HCT116 (cell line): ENCODE results near the gene YPEL3. TPM values are rescaled to one million over a fixed set of nuclear protein-coding genes. Genes with fewer than 3 reads are reported as not detected.
A peak's percentile ranks its signal among the peaks of the same experiment; 100 is the strongest.

Experiments used
- ATAC-seq: fragments of 200-7000 bp; cut with Tn5 transposase; 2 replicates; pipeline ENCODE4 v1.9.1; 2020; ENCODE audit warnings: mild to moderate bottlenecking, moderate library complexity
- BruUV-seq: library from RNA; stranded (reverse); fragments of 400-500 nt; replicated peaks from 2 replicates; lab custom pipeline; 2021; lab: Mats Ljungman, UMichigan
- CTCF ChIA-PET: fragments of 300-600 bp; sonication (Branson Sonifier 250); formaldehyde crosslinking; loops from one replicate; lab custom pipeline; 2021; ENCODE audit warnings: antibody characterized with exemption; lab: Charles Lee
- POLR2A ChIA-PET: fragments of 300-600, 350-600 bp; sonication (Branson Sonifier 250); formaldehyde crosslinking; loops from one replicate; lab custom pipeline; 2021; ENCODE audit warnings: antibody characterized with exemption; lab: Charles Lee
- RAD21 ChIA-PET, 2 experiments: fragments of 300-600 bp; sonication (Branson Sonifier 250); formaldehyde crosslinking; loops; one replicate each; lab custom pipeline; 2023; ENCODE audit warnings: low total read pairs in 2 of 2; ENCODE audit not compliant: uncharacterized antibody in 2 of 2, unreplicated experiment in 2 of 2, low non-redundant PET in 1 of 2; lab: Charles Lee
- DNase-seq: peaks from one replicate; pipeline ENCODE4 v3.0.0-alpha.2; 2010; ENCODE audit warnings: low read depth, low spot score
- H2AFZ ChIP-seq: fragments of 200-600 bp; shearing (Covaris generic), sonication (generic); 2 replicates; pipeline ENCODE4 v1.6.1; 2017; ENCODE audit warnings: low read depth, mixed run types, mixed read lengths, antibody characterized with exemption, low read length; ENCODE audit not compliant: poor library complexity, severe bottlenecking
- H3K27ac ChIP-seq: 2 replicates; pipeline ENCODE4 v1.5.1; 2012; ENCODE audit warnings: low read depth, low read length
- H3K27me3 ChIP-seq: fragments of 200-600 bp; sonication (generic); 2 replicates; pipeline ENCODE4 v1.6.1; 2016; ENCODE audit warnings: mixed run types, low read length, mixed read lengths; ENCODE audit not compliant: insufficient read depth
- H3K36me3 ChIP-seq, 2 experiments: fragments of 200-500 bp in 1 of 2; fragments of 200-600 bp in 1 of 2; sonication (Bioruptor generic) in 1 of 2; sonication (generic) in 1 of 2; 2 replicates each; pipeline versions ENCODE4 v1.5.1 to v1.6.1; 2014 to 2016; ENCODE audit warnings: low read length in 2 of 2, inconsistent platforms in 1 of 2, mixed read lengths in 1 of 2, mixed run types in 1 of 2; ENCODE audit not compliant: insufficient read depth in 2 of 2, control insufficient read depth in 1 of 2
- H3K4me1 ChIP-seq, 2 experiments: fragments of 200-600 bp in 1 of 2; sonication (generic) in 1 of 2; 2 replicates each; pipeline versions ENCODE4 v1.5.1 to v1.6.1; 2012 to 2017; ENCODE audit warnings: low read length in 2 of 2, inconsistent platforms in 1 of 2, mild to moderate bottlenecking in 1 of 2, mixed read lengths in 1 of 2, mixed run types in 1 of 2, moderate library complexity in 1 of 2; ENCODE audit not compliant: insufficient read depth in 2 of 2, control insufficient read depth in 1 of 2
- H3K4me2 ChIP-seq: fragments of 200-600 bp; sonication (generic); 2 replicates; pipeline ENCODE4 v1.6.1; 2017; ENCODE audit warnings: mixed run types, low read length, mixed read lengths
- H3K4me3 ChIP-seq, 2 experiments: fragments of 200-600 bp in 1 of 2; sonication (generic) in 1 of 2; replicated peaks in 1 of 2; 2 replicates each; pipeline ENCODE4 v1.5.1; 2011 to 2016; ENCODE audit warnings: low read length in 2 of 2, control low read depth in 1 of 2, low read depth in 1 of 2, mild to moderate bottlenecking in 1 of 2, mixed read lengths in 1 of 2, mixed run types in 1 of 2
- H3K79me2 ChIP-seq: fragments of 200-600 bp; sonication (generic); 2 replicates; pipeline ENCODE4 v1.6.1; 2017; ENCODE audit warnings: mild to moderate bottlenecking, mixed run types, low read length, moderate library complexity, mixed read lengths; ENCODE audit not compliant: insufficient read depth
- H3K9ac ChIP-seq: fragments of 200-600 bp; sonication (generic); 2 replicates; pipeline ENCODE4 v1.6.1; 2016; ENCODE audit warnings: low read length, mixed read lengths
- H3K9me2 ChIP-seq: fragments of 200-600 bp; sonication (generic), shearing (Covaris generic); 2 replicates; pipeline ENCODE4 v1.6.1; 2017; ENCODE audit warnings: mixed run types, mild to moderate bottlenecking, moderate library complexity; ENCODE audit not compliant: insufficient read depth
- H3K9me3 ChIP-seq, 2 experiments: fragments of 200-500 bp in 1 of 2; fragments of 200-600 bp in 1 of 2; sonication (Bioruptor generic) in 1 of 2; sonication (generic) in 1 of 2; 2 replicates each; pipeline ENCODE4 v1.6.1; 2014 to 2017; ENCODE audit warnings: low read length in 2 of 2, mixed read lengths in 2 of 2, inconsistent platforms in 1 of 2, low read depth in 1 of 2, mild to moderate bottlenecking in 1 of 2, mixed run types in 1 of 2, moderate library complexity in 1 of 2; ENCODE audit not compliant: control insufficient read depth in 1 of 2, insufficient read depth in 1 of 2
- H4K20me1 ChIP-seq: fragments of 200-600 bp; sonication (generic), shearing (Covaris generic); 2 replicates; pipeline ENCODE4 v1.6.1; 2017; ENCODE audit warnings: mixed run types, mild to moderate bottlenecking, moderate library complexity; ENCODE audit not compliant: insufficient read depth
- EZH2phosphoT487 ChIP-seq: fragments of 200-600 bp; IDR thresholded peaks from 2 replicates; pipeline ENCODE4 v1.6.1; 2018; ENCODE audit warnings: antibody characterized with exemption, borderline replicate concordance
- FOSL1 ChIP-seq: IDR thresholded peaks from 2 replicates; pipeline ENCODE4 v1.6.1; 2012; ENCODE audit warnings: low read depth
- SIN3A ChIP-seq: IDR thresholded peaks from 2 replicates; pipeline ENCODE4 v1.6.1; 2012; ENCODE audit warnings: low read depth
- SRF ChIP-seq: IDR thresholded peaks from 2 replicates; pipeline ENCODE4 v1.6.1; 2012; ENCODE audit warnings: low read depth
- TCF7L2 ChIP-seq: IDR thresholded peaks from 2 replicates; pipeline ENCODE4 v1.7.0; 2011; ENCODE audit warnings: borderline replicate concordance, inconsistent platforms; ENCODE audit not compliant: insufficient read depth, insufficient read length; ENCODE audit errors: extremely low read depth
- YY1 ChIP-seq: IDR thresholded peaks from 2 replicates; pipeline ENCODE4 v1.6.1; 2011; ENCODE audit warnings: low read length, low read depth, moderate library complexity, mild to moderate bottlenecking; ENCODE audit not compliant: insufficient replicate concordance; ENCODE audit errors: extremely low read depth
- ZFX ChIP-seq: fragments of 450-650 bp; IDR thresholded peaks from 2 replicates; pipeline ENCODE4 v1.6.1; 2017
- ZNF274 ChIP-seq: fragments of 200-500 bp; sonication (Bioruptor generic); IDR thresholded peaks from 2 replicates; pipeline ENCODE4 v1.6.1; 2014; ENCODE audit warnings: mild to moderate bottlenecking, low read depth, low read length, inconsistent platforms
- intact Hi-C: fragments of 100-400 bp; cut with micrococcal nuclease; formaldehyde crosslinking; loops from 2 replicates; pipeline ENCODE4 v1.10.0; 2022
- total RNA-seq: library from RNA; stranded (reverse); gene quantifications from one replicate; pipeline ENCODE4 v1.2.1, GENCODE V29; 2021; ENCODE audit not compliant: unreplicated experiment
- TF ChIP-seq, protein P1 (sequence below): IDR thresholded peaks from 2 replicates; pipeline ENCODE4 v1.6.1; 2012; ENCODE audit warnings: low read depth

YPEL3 gene
- total RNA-seq, 1 experiment from 2014 or later, result 10.9 TPM

DNA sequence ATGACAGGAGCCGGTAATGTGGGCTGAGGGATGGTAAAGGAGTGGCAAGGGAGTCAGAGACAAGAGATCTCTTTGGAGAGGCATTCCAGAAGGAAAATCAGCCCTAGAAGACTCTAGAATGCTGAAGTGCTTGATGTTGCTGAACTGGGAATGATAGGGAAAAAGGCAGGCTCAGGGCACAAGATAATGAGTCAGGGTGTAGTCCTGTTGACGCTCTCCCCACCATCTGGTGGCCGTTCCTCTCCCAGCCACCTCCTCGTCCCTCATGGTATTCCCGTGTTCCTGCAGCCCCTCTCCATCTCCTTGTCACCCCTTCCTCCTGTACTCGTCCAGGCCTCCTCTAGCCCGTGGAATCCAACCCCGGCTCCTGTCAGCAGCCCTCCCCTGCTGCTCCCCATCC is 41.6 kb downstream of the YPEL3 start:
- POLR2A ChIA-PET, result no interaction called here
- CTCF ChIA-PET, result interaction anchor here (1.9 kb wide), 1 partner anchor 11 kb away, joined by 10 read pairs; the partner anchor contains the start of gene ALDOA
- Histone ChIP-seq H3K9ac (no peak overlapping the region), H3K4me3 (peak overlapping the region in 1 of 2 experiments; percentile 93; a peak in 1 of 4 replicates), H3K9me2 (no peaks in the 10 kb centered on the region), H3K9me3 (no peaks in the 10 kb centered on the region), H3K4me2 (peak overlapping the region; percentile 100), H3K27ac (0 out of 2 replicates have a peak overlapping the region, but pooled peaks have one; percentile 7), H2AFZ (no peak overlapping the region), H3K4me1 (peaks cover 6 to 36% of the 10 kb centered on the region in 2 experiments; a peak in 2 of 4 replicates), H3K79me2 (peaks cover 7% of the 10 kb centered on the region), H3K27me3 (no peaks in the 10 kb centered on the region), H3K36me3 (0 out of 4 replicates have a peak, but pooled peaks cover 0 to under 1% of the 10 kb centered on the region in 2 experiments), H4K20me1 (no peaks in the 10 kb centered on the region)
- TF ChIP-seq SRF (no peak), FOSL1 (no peak)
- BruUV-seq, result no TSS peak
- intact Hi-C loops, result no loop called here
- no peak for ATAC-seq
- RAD21 ChIA-PET, result no interaction called here
- DNase-seq, result no peak

DNA sequence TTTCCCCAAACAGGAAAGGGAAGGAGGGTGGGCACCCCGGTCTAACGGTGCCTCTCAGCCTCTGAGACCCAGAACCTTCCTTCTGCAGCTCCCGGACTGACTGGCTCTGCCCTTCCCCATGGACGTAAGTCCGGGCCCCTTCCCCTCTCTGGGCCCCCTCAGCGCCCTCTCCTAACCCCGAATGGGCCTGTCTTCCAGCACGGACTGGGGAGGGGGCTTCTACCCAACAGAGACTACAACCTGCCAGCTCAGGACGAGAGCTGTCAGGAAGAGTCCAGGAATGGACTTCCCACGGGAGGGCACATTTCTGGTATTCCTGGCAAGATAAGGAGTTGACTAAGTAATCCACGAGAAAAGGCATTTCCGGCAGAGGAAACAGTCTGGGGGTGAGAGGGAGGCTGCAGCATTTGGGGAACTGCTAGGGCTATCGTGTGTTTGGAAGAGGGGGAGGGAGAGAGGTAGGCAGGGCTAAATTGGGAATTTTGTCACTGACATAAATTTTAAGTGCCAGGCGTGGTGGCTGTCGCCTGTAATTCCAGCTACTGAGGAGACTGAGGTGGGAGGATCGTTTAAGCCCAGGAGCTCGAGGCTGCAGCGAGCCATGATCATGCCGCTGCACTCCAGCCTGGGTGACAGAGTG is 42.5 kb downstream of the YPEL3 start:
- intact Hi-C loops, result no loop called here
- Histone ChIP-seq H3K36me3 (no peaks in the 10 kb centered on the region), H3K9ac (peak overlapping the region; percentile 82), H3K4me1 (peaks cover 6 to 37% of the 10 kb centered on the region in 2 experiments; a peak in 3 of 4 replicates), H3K9me3 (no peaks in the 10 kb centered on the region), H3K4me2 (peak overlapping the region; percentile 100), H4K20me1 (no peaks in the 10 kb centered on the region), H3K79me2 (peaks cover 7% of the 10 kb centered on the region), H3K4me3 (peak overlapping the region; percentile 81 to 93), H2AFZ (no peak overlapping the region), H3K27me3 (no peaks in the 10 kb centered on the region), H3K27ac (peak overlapping the region; percentile 72), H3K9me2 (no peaks in the 10 kb centered on the region)
- ChIA-PET RAD21 (no interaction called here), CTCF (interaction anchor here (0.6 to 1.2 kb wide), 3 partner anchors 21 to 33 kb away, joined by 3 to 4 read pairs (median 3); no protein-coding TSS in a partner anchor), POLR2A (interaction anchor here (1.8 kb wide), 1 partner anchor 12 kb away, joined by 13 read pairs; the partner anchor contains the start of gene ALDOA)
- ATAC-seq (peak; percentile 35), DNase-seq (no peak)
- TF ChIP-seq ZFX, result 0 out of 2 replicates have a peak, but pooled peaks have one; percentile 7
- TF ChIP-seq TCF7L2, result no peak
- TF ChIP-seq SIN3A, result no peak
- no peak for TF ChIP-seq YY1
- TF ChIP-seq, protein P1, sequence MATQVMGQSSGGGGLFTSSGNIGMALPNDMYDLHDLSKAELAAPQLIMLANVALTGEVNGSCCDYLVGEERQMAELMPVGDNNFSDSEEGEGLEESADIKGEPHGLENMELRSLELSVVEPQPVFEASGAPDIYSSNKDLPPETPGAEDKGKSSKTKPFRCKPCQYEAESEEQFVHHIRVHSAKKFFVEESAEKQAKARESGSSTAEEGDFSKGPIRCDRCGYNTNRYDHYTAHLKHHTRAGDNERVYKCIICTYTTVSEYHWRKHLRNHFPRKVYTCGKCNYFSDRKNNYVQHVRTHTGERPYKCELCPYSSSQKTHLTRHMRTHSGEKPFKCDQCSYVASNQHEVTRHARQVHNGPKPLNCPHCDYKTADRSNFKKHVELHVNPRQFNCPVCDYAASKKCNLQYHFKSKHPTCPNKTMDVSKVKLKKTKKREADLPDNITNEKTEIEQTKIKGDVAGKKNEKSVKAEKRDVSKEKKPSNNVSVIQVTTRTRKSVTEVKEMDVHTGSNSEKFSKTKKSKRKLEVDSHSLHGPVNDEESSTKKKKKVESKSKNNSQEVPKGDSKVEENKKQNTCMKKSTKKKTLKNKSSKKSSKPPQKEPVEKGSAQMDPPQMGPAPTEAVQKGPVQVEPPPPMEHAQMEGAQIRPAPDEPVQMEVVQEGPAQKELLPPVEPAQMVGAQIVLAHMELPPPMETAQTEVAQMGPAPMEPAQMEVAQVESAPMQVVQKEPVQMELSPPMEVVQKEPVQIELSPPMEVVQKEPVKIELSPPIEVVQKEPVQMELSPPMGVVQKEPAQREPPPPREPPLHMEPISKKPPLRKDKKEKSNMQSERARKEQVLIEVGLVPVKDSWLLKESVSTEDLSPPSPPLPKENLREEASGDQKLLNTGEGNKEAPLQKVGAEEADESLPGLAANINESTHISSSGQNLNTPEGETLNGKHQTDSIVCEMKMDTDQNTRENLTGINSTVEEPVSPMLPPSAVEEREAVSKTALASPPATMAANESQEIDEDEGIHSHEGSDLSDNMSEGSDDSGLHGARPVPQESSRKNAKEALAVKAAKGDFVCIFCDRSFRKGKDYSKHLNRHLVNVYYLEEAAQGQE, result no peak
- no peak for TF ChIP-seq ZNF274
- no peak for TF ChIP-seq EZH2phosphoT487
- BruUV-seq, result TSS peak; percentile 75
